Skeletal muscle satellite cell (primary cell): Measurements from ENCODE around the gene GALNT14.

ENCODE experiments used
- H3K27me3 ChIP-seq: 2 replicates; pipeline ENCODE4 v1.7.0; 2013; ENCODE audit warnings: low read length; ENCODE audit not compliant: control insufficient read depth, insufficient read depth
- H3K36me3 ChIP-seq: 2 replicates; pipeline ENCODE4 v1.7.0; 2013; ENCODE audit warnings: mild to moderate bottlenecking, control low read depth, low read length; ENCODE audit not compliant: insufficient read depth
- H3K4me1 ChIP-seq: 2 replicates; pipeline ENCODE4 v1.7.0; 2013; ENCODE audit warnings: low read length; ENCODE audit not compliant: control insufficient read depth, insufficient read depth
- H3K4me2 ChIP-seq: 2 replicates; pipeline ENCODE4 v1.7.0; 2013; ENCODE audit warnings: mild to moderate bottlenecking, low read length
- H3K4me3 ChIP-seq: 2 replicates; pipeline ENCODE4 v1.7.0; 2013; ENCODE audit warnings: low read length
- H3K9ac ChIP-seq: 2 replicates; pipeline ENCODE4 v1.7.0; 2013; ENCODE audit warnings: mild to moderate bottlenecking, low read depth, low read length, moderate library complexity
- H3K9me3 ChIP-seq: replicated peaks from 2 replicates; pipeline ENCODE4 v1.7.0; 2013; ENCODE audit warnings: mild to moderate bottlenecking, control low read depth, low read length

GALNT14 gene

GRCh38 chr2:31002537-31003150 lies 135.6 kb downstream of the GALNT14 start:
- H3K27me3 ChIP-seq, result peaks cover 2% of the 10 kb centered on the region
- no peaks in the 10 kb centered on the region for H3K4me1 ChIP-seq
- H3K9me3 ChIP-seq, result no peaks in the 10 kb centered on the region
- H3K4me2 ChIP-seq, result no peak overlapping the region
- H3K36me3 ChIP-seq, result no peaks in the 10 kb centered on the region
- H3K9ac ChIP-seq, result no peak overlapping the region
- H3K4me3 ChIP-seq, result no peak overlapping the region

GRCh38 chr2:31000970-31001369 lies 137.3 kb downstream of the GALNT14 start:
- H3K36me3 ChIP-seq, result no peaks in the 10 kb centered on the region
- no peaks in the 10 kb centered on the region for H3K4me1 ChIP-seq
- no peak overlapping the region for H3K4me3 ChIP-seq
- no peak overlapping the region for H3K9ac ChIP-seq
- peaks cover 2% of the 10 kb centered on the region for H3K27me3 ChIP-seq
- no peaks in the 10 kb centered on the region for H3K9me3 ChIP-seq
- no peak overlapping the region for H3K4me2 ChIP-seq

- Histone ChIP-seq H3K9me3 (no peaks in the 10 kb centered on the region), H3K36me3 (no peaks in the 10 kb centered on the region), H3K27me3 (no peaks in the 10 kb centered on the region), H3K4me3 (no peak overlapping the region), H3K4me1 (no peaks in the 10 kb centered on the region), H3K4me2 (no peak overlapping the region), H3K9ac (no peak overlapping the region)
These were observed 139.6 kb downstream of the GALNT14 start for GRCh38 chr2:30998672-30999071.

GRCh38 chr2:30997979-30998378 lies 140.3 kb downstream of the GALNT14 start:
- Histone ChIP-seq H3K9ac (no peak overlapping the region), H3K9me3 (no peaks in the 10 kb centered on the region), H3K36me3 (no peaks in the 10 kb centered on the region), H3K4me2 (no peak overlapping the region), H3K4me1 (no peaks in the 10 kb centered on the region), H3K27me3 (no peaks in the 10 kb centered on the region), H3K4me3 (no peak overlapping the region)

GRCh38 chr2:30994227-30995056 lies 143.8 kb downstream of the GALNT14 start:
- H3K9me3 ChIP-seq, result no peaks in the 10 kb centered on the region
- no peak overlapping the region for H3K4me2 ChIP-seq
- no peaks in the 10 kb centered on the region for H3K36me3 ChIP-seq
- no peaks in the 10 kb centered on the region for H3K27me3 ChIP-seq
- H3K4me3 ChIP-seq, result no peak overlapping the region
- no peak overlapping the region for H3K9ac ChIP-seq
- H3K4me1 ChIP-seq, result no peaks in the 10 kb centered on the region

- H3K4me2 ChIP-seq, result no peak overlapping the region
- no peaks in the 10 kb centered on the region for H3K4me1 ChIP-seq
- H3K27me3 ChIP-seq, result no peaks in the 10 kb centered on the region
- H3K9me3 ChIP-seq, result no peaks in the 10 kb centered on the region
- no peak overlapping the region for H3K9ac ChIP-seq
- no peaks in the 10 kb centered on the region for H3K36me3 ChIP-seq
- no peak overlapping the region for H3K4me3 ChIP-seq
These were observed 145.5 kb downstream of the GALNT14 start for GRCh38 chr2:30992781-30993180.

- Histone ChIP-seq H3K27me3 (no peaks in the 10 kb centered on the region), H3K4me2 (no peak overlapping the region), H3K36me3 (no peaks in the 10 kb centered on the region), H3K4me1 (no peaks in the 10 kb centered on the region), H3K9ac (no peak overlapping the region), H3K4me3 (no peak overlapping the region), H3K9me3 (no peaks in the 10 kb centered on the region)
These were observed 147.6 kb downstream of the GALNT14 start for GRCh38 chr2:30990671-30991070.

- Histone ChIP-seq H3K9me3 (no peaks in the 10 kb centered on the region), H3K36me3 (no peaks in the 10 kb centered on the region), H3K4me2 (no peak overlapping the region), H3K4me1 (no peaks in the 10 kb centered on the region), H3K4me3 (no peak overlapping the region), H3K9ac (no peak overlapping the region), H3K27me3 (no peaks in the 10 kb centered on the region)
These were observed 148.1 kb downstream of the GALNT14 start for GRCh38 chr2:30990176-30990575.

GRCh38 chr2:30989746-30990145 lies 148.5 kb downstream of the GALNT14 start:
- H3K27me3 ChIP-seq, result no peaks in the 10 kb centered on the region
- H3K9me3 ChIP-seq, result no peaks in the 10 kb centered on the region
- H3K36me3 ChIP-seq, result no peaks in the 10 kb centered on the region
- no peak overlapping the region for H3K9ac ChIP-seq
- no peak overlapping the region for H3K4me2 ChIP-seq
- no peaks in the 10 kb centered on the region for H3K4me1 ChIP-seq
- H3K4me3 ChIP-seq, result no peak overlapping the region

GRCh38 chr2:30987566-30987965 lies 150.7 kb downstream of the GALNT14 start:
- Histone ChIP-seq H3K36me3 (no peaks in the 10 kb centered on the region), H3K4me3 (no peak overlapping the region), H3K4me2 (no peak overlapping the region), H3K4me1 (no peaks in the 10 kb centered on the region), H3K9ac (no peak overlapping the region), H3K27me3 (no peaks in the 10 kb centered on the region), H3K9me3 (no peaks in the 10 kb centered on the region)

- H3K9me3 ChIP-seq, result no peaks in the 10 kb centered on the region
- H3K36me3 ChIP-seq, result no peaks in the 10 kb centered on the region
- no peaks in the 10 kb centered on the region for H3K4me1 ChIP-seq
- H3K27me3 ChIP-seq, result no peaks in the 10 kb centered on the region
- no peak overlapping the region for H3K9ac ChIP-seq
- H3K4me3 ChIP-seq, result no peak overlapping the region
- no peak overlapping the region for H3K4me2 ChIP-seq
These were observed 152.0 kb downstream of the GALNT14 start for GRCh38 chr2:30986231-30986580.
